Measurements from ENCODE around the gene METTL22. TPM values are rescaled to one million over a fixed set of nuclear protein-coding genes. Genes with fewer than 3 reads are reported as not detected.

METTL22 gene
- total RNA-seq, 1 donor from 2014 or later, result 49.6 TPM

DNA sequence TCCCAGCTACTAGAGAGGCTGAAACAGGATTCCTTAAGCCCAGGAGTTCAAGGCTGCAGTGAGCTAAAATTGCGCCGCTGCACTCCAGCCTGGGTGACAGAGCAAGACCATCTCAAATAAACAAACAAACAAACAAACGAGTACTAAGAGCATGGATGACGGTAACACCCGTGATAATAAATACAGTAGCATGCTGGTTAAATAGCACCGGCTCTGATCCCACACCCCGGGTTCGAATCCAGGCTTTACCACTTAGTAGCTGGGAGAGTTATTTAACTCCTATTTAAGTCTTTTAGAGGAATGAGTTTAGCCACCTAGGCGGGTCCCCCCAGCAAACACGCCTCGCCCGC, 301 bp upstream of the METTL22 start:
- DNase-seq, result no peak
- H3K4me3 Mint-ChIP-seq, result peak overlapping the region; percentile 95
- TF ChIP-seq, protein P1, sequence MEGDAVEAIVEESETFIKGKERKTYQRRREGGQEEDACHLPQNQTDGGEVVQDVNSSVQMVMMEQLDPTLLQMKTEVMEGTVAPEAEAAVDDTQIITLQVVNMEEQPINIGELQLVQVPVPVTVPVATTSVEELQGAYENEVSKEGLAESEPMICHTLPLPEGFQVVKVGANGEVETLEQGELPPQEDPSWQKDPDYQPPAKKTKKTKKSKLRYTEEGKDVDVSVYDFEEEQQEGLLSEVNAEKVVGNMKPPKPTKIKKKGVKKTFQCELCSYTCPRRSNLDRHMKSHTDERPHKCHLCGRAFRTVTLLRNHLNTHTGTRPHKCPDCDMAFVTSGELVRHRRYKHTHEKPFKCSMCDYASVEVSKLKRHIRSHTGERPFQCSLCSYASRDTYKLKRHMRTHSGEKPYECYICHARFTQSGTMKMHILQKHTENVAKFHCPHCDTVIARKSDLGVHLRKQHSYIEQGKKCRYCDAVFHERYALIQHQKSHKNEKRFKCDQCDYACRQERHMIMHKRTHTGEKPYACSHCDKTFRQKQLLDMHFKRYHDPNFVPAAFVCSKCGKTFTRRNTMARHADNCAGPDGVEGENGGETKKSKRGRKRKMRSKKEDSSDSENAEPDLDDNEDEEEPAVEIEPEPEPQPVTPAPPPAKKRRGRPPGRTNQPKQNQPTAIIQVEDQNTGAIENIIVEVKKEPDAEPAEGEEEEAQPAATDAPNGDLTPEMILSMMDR (IDR thresholded peaks at IDR 0.05), result no peak
- ATAC-seq (ENCODE audit: low read depth), result no peak
- peaks cover 2% of the 10 kb centered on the region for H3K27me3 Mint-ChIP-seq
- POLR2A ChIA-PET, result interaction anchor here (0.5 to 2.0 kb wide), 4 partner anchors 176 to 469 kb away, joined by 3 to 8 read pairs (median 3); partner anchors contain the start of genes CARHSP1, PMM2 and TMEM186
- CTCF ChIA-PET, result no interaction called here
- intact Hi-C loops (cut with micrococcal nuclease), result loop anchor here (1.0 to 5.0 kb wide), 4 partner anchors 53 to 248 kb away; partner anchors contain the start of genes ABAT, CARHSP1, PMM2 and TMEM186
- peaks cover 16% of the 10 kb centered on the region for H3K36me3 Mint-ChIP-seq (ENCODE audit: low read depth)
- no peaks in the 10 kb centered on the region for H3K9me3 Mint-ChIP-seq
- peak overlapping the region; percentile 79 for H3K27ac Mint-ChIP-seq
- H3K4me1 Mint-ChIP-seq, result peaks cover 13% of the 10 kb centered on the region

DNA sequence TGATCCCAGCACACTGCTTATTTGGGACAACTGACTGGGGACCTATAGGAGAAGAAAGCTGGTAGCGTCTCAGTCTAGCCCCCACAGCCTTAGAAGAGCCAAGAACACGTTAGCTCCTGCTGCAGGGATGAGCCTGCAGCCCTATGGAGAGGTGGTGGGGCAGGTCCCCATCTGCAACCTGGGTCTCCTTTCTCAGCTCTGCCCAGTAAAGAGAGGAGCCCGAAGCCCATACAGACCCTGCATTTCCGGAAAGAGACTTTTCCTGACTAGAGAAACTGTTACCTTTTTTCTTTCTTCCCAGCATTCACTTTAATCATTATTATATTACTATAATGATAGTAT, 788 bp downstream of the METTL22 start:
- no peaks in the 10 kb centered on the region for H3K27me3 Mint-ChIP-seq
- no peak for DNase-seq
- H3K9me3 Mint-ChIP-seq, result no peaks in the 10 kb centered on the region
- H3K36me3 Mint-ChIP-seq (ENCODE audit: low read depth), result peaks cover 22% of the 10 kb centered on the region
- peaks cover 13% of the 10 kb centered on the region for H3K4me1 Mint-ChIP-seq
- ChIA-PET POLR2A (interaction anchor here (0.7 to 2.0 kb wide), 2 partner anchors 53 to 175 kb away, joined by 3 to 8 read pairs; partner anchors contain the start of genes PMM2 and TMEM186), CTCF (no interaction called here)
- ATAC-seq (ENCODE audit: low read depth), result no peak
- intact Hi-C loops (cut with micrococcal nuclease), result loop anchor here (5.0 kb wide), 1 partner anchor 55 kb away; no protein-coding TSS in a partner anchor
- peak overlapping the region; percentile 95 for H3K4me3 Mint-ChIP-seq
- TF ChIP-seq, protein P1 (IDR thresholded peaks at IDR 0.05), result no peak
- peak overlapping the region; percentile 79 for H3K27ac Mint-ChIP-seq

GRCh38 chr16:8623634-8624033, 2.1 kb downstream of the METTL22 start:
- ChIA-PET CTCF (no interaction called here), POLR2A (interaction anchor here (0.7 kb wide), 1 partner anchor 47 kb away, joined by 3 read pairs; no protein-coding TSS in a partner anchor)
- H3K36me3 Mint-ChIP-seq (ENCODE audit: low read depth), result peaks cover 36% of the 10 kb centered on the region
- no peak overlapping the region for H3K4me3 Mint-ChIP-seq
- H3K4me1 Mint-ChIP-seq, result peaks cover 13% of the 10 kb centered on the region
- H3K27ac Mint-ChIP-seq, result no peak overlapping the region
- H3K27me3 Mint-ChIP-seq, result no peaks in the 10 kb centered on the region
- H3K9me3 Mint-ChIP-seq, result no peaks in the 10 kb centered on the region
- intact Hi-C loops (cut with micrococcal nuclease), result loop anchor here (5.0 kb wide), 1 partner anchor 56 kb away; no protein-coding TSS in a partner anchor
- no peak for DNase-seq
- no peak for ATAC-seq (ENCODE audit: low read depth)
- TF ChIP-seq, protein P1 (IDR thresholded peaks at IDR 0.05), result no peak

DNA sequence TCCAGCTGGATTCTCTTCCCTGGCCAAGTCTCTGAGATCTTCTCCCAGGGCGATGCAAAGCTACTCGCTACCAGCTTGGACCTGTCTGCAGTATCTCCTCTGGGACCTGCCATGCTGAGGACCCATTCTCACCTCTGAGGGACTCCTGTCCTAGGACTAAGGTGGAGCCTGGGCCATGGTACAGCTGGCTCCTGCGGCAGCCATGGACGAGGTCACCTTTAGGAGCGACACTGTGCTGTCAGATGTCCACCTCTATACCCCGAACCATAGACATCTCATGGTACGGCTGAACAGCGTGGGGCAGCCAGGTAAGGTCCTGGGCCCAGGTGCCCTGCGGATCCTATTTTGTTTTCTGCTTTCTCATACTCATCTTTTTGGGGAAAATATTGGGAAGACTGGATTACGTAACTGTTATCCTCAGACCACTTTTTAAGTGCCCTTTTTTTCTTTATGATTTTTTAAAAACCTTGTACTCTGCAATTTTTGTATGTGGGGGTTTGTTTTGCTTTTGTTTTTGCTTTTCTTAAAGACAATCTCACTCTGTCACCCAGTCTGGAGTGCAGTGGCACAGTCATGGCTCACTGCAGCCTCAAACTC, 4.1 kb downstream of the METTL22 start:
- H3K27ac Mint-ChIP-seq, result no peak overlapping the region
- POLR2A ChIA-PET, result no interaction called here
- peaks cover 55% of the 10 kb centered on the region for H3K36me3 Mint-ChIP-seq (ENCODE audit: low read depth)
- TF ChIP-seq, protein P1 (IDR thresholded peaks at IDR 0.05), result no peak
- H3K27me3 Mint-ChIP-seq, result no peaks in the 10 kb centered on the region
- H3K4me1 Mint-ChIP-seq, result peaks cover 13% of the 10 kb centered on the region
- no peak overlapping the region for H3K4me3 Mint-ChIP-seq
- ATAC-seq (ENCODE audit: low read depth), result no peak
- CTCF ChIA-PET, result no interaction called here
- intact Hi-C loops (cut with micrococcal nuclease), result no loop called here
- no peaks in the 10 kb centered on the region for H3K9me3 Mint-ChIP-seq
- DNase-seq, result no peak

DNA sequence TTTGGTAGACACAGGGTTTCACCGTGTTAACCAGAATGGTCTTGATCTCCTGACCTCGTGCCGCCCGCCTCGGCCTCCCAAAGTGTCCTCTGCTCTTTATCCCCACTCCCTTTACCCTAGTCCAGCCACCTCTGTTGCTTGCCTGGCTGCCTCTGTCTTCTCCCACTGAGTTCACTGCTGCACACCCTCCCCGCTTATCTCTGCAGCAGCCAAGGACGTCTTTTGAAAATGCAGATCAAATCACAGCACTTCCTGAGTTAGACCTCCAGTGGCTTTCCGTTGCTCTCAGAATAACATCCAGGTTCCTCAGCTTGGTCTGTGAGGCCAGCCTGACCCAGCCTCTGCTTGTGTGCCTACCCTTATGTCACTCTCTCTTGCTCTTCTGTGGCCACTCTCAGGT, 5.4 kb downstream of the METTL22 start:
- Mint-ChIP-seq H3K36me3 (ENCODE audit: low read depth) (peaks cover 67% of the 10 kb centered on the region), H3K4me3 (no peak overlapping the region), H3K4me1 (peaks cover 8% of the 10 kb centered on the region), H3K9me3 (no peaks in the 10 kb centered on the region), H3K27ac (no peak overlapping the region), H3K27me3 (no peaks in the 10 kb centered on the region)
- intact Hi-C loops (cut with micrococcal nuclease), result no loop called here
- ATAC-seq (ENCODE audit: low read depth) (no peak), DNase-seq (no peak)
- ChIA-PET CTCF (no interaction called here), POLR2A (no interaction called here)
- TF ChIP-seq, protein P1 (IDR thresholded peaks at IDR 0.05), result no peak
